OCI-LY7 (cell line): ENCODE data around the gene MED8.
"Not testable (repeated sequence)": the region's sequence is repeated elsewhere in the genome, so short reads cannot be mapped to it uniquely, and the experiment has no call there.

ENCODE experiments used
- CTCF ChIP-seq: fragments of 200-600 bp; sonication (generic); conservative IDR thresholded peaks from 2 replicates; pipeline ENCODE4 v1.5.1; 2014; ENCODE audit warnings: mild to moderate bottlenecking, antibody characterized with exemption, low read length, moderate library complexity, mixed read lengths
- EZH2phosphoT487 ChIP-seq: fragments of 200-600 bp; sonication (generic); IDR thresholded peaks from 2 replicates; pipeline ENCODE4 v1.6.1; 2018; ENCODE audit warnings: low read depth, borderline replicate concordance, mild to moderate bottlenecking, mixed run types, antibody characterized with exemption, low read length, moderate library complexity, mixed read lengths

- TF ChIP-seq CTCF, EZH2phosphoT487: not testable (repeated sequence)
Observed at GRCh38 chr1:43413426-43413825, 23.8 kb upstream of the MED8 start.
